ENCODE data around the gene ATG10.
"Not testable (repeated sequence)": the region's sequence is repeated elsewhere in the genome, so short reads cannot be mapped to it uniquely, and the experiment has no call there.

ATG10 gene

DNA sequence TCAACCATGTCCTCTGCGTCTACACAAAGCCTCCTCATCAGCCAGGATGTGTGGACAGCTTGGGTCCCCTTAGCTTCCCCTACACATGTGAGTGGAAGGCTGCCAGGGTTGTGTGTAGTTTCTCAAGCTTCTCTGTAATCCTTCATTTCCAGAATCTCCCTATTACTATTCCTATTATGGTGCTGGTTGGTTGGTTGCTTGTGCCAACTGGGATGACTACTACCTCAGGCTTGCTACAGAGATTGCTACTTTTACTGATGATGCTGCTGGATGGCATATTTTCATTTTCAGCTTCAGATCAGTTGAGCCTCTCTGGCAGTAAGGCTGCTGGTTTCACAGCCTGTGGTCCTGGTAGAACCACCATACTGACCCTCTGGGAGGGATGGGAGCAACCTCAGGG lies 39.9 kb downstream of the ATG10 start:
- TF ChIP-seq, protein P1, sequence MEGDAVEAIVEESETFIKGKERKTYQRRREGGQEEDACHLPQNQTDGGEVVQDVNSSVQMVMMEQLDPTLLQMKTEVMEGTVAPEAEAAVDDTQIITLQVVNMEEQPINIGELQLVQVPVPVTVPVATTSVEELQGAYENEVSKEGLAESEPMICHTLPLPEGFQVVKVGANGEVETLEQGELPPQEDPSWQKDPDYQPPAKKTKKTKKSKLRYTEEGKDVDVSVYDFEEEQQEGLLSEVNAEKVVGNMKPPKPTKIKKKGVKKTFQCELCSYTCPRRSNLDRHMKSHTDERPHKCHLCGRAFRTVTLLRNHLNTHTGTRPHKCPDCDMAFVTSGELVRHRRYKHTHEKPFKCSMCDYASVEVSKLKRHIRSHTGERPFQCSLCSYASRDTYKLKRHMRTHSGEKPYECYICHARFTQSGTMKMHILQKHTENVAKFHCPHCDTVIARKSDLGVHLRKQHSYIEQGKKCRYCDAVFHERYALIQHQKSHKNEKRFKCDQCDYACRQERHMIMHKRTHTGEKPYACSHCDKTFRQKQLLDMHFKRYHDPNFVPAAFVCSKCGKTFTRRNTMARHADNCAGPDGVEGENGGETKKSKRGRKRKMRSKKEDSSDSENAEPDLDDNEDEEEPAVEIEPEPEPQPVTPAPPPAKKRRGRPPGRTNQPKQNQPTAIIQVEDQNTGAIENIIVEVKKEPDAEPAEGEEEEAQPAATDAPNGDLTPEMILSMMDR (IDR thresholded peaks at IDR 0.05; ENCODE audit: extremely low read depth, missing control alignments), result no peak
- DNase-seq (ENCODE audit: low spot score), result no peak

DNA sequence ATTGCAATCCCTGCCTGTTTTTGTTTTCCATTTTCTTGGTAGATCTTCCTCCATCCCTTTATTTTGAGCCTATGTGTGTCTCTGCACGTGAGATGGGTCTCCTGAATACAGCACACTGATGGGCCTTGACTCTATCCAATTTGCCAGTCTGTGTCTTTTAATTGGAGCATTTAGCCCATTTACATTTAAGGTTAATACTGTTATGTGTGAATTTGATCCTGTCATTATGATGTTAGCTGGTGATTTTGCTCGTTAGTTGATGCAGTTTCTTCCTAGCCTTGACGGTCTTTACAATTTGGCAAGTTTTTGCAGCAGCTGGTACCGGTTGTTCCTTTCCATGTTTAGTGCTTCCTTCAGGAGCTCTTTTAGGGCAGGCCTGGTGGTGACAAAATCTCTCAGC lies 42.8 kb downstream of the ATG10 start:
- DNase-seq (ENCODE audit: low spot score), result not testable (repeated sequence)

DNA sequence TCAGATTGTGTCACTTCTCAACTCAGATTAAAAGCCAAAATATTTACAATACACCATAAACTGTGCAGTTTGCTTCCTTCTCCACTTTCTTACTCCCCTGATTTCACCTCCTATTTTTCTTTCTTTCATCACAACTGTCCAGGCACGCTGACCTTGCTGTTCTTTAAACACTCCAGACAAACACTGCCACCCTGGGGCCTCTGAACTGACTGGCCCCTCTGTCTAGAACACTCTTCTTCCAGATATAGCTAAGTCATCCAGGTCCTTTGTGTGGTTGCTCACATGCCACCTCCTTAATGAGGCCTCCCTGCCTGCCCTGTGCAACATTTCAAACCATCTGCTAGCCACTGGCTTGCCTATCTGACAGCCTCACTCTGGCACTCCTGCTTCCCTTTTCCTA lies 46.6 kb downstream of the ATG10 start:
- DNase-seq (ENCODE audit: low spot score), result no peak
- TF ChIP-seq, protein P1 (IDR thresholded peaks at IDR 0.05; ENCODE audit: extremely low read depth, missing control alignments), result no peak

DNA sequence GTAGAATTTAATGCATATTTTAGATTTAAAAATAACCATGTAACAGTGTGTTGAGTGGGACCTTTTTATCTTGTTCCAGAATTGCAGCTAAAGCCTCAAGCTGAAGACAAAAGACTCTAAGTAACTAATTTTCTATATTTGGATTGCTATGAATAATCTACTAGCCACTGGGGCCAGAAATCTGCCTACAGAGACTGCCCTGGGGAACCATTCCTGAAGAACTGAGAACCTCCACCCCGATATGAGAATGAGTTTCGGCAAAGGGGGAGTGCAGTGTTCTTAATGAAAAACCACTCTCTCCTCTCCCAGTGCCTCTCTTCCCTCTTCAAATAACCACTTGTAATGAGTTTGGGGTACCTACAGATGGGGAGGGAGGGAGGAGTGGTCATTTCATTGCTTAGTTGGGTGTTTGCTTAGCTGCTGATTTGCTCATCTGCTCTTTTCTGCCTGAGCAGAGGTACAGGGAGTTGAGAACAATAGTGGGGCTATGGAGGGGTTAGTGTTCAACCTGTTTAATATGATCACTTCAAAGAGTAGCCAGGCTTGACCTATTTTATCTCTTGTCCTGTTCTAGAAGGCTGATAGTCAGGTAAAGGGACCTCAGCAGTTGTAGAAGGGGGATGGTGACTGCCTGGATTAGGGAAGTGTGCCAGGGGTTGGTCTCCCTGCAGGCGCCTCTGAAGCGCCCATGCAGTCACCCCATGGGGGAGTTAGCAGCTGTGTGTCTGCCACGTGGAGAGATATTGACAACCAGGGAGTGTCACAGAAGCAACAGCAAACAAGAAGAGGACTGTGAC lies 47.7 kb downstream of the ATG10 start:
- TF ChIP-seq, protein P1 (IDR thresholded peaks at IDR 0.05; ENCODE audit: extremely low read depth, missing control alignments), result no peak
- DNase-seq (ENCODE audit: low spot score), result no peak

DNA sequence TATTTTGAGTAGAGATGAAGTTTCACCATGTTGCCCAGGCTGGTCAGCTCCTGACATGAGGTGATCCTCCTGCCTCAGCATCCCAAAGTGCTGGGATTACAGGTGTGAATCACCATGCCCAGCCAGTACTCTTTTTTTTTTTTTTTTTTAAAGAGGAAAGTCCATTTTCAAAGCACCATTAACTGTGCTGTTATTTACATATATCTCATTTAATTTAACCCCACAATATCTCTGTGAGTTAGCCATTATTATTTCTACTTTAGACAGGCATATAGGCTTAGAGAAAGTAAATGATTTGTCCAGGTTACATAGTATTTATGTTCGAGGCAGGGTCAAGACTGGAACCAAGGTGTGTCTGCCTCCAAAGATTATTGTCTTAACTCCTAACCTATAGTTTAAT lies 50.7 kb downstream of the ATG10 start:
- TF ChIP-seq, protein P1 (IDR thresholded peaks at IDR 0.05; ENCODE audit: extremely low read depth, missing control alignments), result no peak
- DNase-seq (ENCODE audit: low spot score), result no peak

DNA sequence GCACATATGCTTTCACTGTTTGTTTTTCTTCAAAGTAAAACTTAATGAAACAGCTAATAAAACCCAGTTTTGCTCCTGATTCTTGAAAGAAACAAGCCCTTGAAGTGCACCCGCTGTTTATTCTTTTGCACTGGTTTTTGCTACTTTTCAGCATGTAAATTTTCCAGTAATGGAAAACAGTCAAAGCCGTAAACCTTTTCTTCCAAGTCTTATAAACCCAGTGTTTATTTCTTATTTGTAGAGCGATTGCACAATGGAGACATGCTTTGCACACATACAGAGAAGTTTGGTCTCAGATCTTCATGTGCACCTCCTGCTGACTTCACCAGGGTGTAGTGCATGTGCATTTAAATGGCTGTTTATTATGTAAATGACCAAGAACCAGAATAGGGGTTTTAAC lies 51.8 kb downstream of the ATG10 start:
- TF ChIP-seq, protein P1 (IDR thresholded peaks at IDR 0.05; ENCODE audit: extremely low read depth, missing control alignments), result no peak

DNA sequence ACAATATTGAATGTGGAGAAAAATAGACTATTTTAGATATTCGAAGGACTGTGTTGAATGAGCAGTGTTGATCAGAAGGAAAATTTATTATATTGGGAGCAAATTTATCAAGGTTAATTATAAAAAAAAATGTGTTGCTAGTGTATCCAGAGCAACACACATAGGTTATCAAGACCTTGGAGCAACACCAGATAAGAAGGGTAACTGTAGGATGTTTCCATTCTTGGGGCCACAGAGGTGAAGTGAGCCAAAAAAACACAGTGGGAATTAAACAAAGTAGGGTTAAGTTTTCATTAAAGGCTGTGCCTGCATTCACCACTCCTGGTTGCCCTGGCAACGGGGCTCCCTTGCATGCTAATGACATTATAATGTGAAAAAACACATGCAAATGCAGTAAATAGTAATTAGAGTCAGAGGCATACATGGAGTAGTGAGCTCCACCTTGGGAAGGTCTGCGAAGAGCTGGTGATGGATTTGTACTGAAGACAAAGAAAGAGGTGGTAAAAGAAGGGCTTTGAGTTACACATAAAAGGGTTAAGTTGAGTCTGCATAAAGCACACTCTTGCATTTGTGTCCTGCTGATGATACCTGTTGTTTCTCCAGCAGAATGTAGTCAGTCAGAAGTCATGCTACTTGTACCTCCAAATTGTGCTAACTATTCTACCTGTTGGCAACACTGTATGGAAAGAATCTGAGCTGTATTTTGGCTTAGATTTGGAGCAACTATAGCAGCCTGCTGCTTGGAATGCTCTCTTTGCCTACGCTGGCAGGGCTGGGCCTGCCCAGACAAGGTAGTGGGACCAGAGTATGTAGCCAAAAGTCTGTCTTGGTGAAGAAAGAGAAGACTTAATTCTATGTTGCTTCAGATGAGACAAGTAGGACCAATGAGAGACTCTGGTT lies 59.6 kb downstream of the ATG10 start:
- TF ChIP-seq, protein P1 (IDR thresholded peaks at IDR 0.05; ENCODE audit: extremely low read depth, missing control alignments), result no peak
- DNase-seq (ENCODE audit: low spot score), result no peak

More for the DNA sequence above, 51.8 kb downstream of the ATG10 start:
- DNase-seq (ENCODE audit: low spot score), result no peak

DNA sequence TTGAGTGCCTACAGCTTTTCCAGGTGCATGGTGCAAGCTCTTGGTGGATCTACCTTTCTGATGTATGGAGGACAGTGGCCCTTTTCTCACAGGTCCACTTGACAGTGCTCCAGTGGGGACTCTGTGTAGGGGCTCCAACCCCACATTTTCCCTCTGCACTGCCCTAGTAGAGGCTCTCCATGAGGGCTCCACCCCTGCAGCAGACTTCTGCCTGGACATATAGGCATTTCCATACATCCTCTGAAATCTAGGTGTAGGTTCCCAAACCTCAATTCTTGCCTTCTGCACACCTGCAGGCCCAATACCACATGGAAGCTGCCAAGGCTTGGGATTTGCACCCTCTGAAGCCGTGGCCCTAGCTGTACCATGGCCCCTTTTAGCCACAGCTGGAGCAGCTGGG lies 71.1 kb downstream of the ATG10 start:
- DNase-seq (ENCODE audit: low spot score), result not testable (repeated sequence)
